A549 (cell line): Measurements from ENCODE around the gene ALKBH6.

Source experiments
- ESRRA ChIP-seq: fragments of 150-350 bp; IDR thresholded peaks from 2 replicates; pipeline ENCODE4 v1.6.1; 2014; ENCODE audit warnings: mild to moderate bottlenecking, low read length, borderline replicate concordance
- JUNB ChIP-seq: fragments of >200 bp; sonication (Bioruptor Twin); formaldehyde crosslinking; IDR thresholded peaks from 2 replicates; pipeline ENCODE4 v1.6.1; 2016
- TF ChIP-seq, protein P1 (sequence below): fragments of >200 bp; sonication (Bioruptor Twin); formaldehyde crosslinking; IDR thresholded peaks from 3 replicates; pipeline ENCODE4 v1.5.1; 2016

DNA sequence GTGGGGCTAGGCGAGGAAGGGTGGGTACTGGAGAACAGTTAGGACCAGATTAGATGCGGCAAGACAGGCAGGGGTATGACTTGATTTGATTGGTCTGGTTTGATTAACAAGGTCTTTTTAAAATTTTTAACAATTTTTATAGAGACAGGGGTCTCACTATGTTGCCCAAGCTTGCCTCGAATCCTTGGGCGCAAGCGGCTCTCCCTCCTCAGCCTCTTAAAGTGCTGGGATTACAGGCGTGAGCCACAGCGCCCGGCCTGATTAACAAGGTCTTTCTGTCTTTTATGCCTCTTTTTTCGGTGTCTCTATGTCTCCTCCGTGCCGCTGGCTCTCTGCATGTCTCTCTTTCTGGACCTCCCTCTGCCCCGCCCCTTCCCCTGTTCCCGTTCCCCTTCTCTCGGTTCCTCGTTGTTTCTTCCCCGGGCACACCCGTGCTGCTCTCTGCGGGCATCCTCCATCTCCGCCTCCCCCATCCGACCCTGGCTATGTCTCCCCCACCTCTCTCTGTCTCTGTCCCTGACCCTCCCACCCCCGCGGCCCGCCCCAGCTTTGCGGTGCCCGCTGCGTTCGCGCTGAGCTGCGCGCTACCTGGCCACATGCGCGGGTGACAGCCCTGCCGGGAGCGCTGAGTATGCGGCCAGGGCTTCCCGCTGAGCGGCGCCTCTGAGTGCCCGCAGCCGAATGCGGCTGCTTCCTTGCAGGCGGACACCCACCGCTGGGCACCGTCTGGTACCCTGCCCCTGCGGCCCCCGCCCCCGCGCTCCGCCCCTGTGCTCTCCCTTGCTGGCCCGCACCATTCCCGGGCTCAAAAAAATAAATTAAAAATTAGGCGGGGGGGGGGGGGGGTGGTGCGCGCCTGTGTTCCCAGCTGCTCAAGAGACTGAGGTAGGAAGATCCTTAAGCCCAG lies 27.1 kb downstream of the ALKBH6 start:
- TF ChIP-seq, protein P1, sequence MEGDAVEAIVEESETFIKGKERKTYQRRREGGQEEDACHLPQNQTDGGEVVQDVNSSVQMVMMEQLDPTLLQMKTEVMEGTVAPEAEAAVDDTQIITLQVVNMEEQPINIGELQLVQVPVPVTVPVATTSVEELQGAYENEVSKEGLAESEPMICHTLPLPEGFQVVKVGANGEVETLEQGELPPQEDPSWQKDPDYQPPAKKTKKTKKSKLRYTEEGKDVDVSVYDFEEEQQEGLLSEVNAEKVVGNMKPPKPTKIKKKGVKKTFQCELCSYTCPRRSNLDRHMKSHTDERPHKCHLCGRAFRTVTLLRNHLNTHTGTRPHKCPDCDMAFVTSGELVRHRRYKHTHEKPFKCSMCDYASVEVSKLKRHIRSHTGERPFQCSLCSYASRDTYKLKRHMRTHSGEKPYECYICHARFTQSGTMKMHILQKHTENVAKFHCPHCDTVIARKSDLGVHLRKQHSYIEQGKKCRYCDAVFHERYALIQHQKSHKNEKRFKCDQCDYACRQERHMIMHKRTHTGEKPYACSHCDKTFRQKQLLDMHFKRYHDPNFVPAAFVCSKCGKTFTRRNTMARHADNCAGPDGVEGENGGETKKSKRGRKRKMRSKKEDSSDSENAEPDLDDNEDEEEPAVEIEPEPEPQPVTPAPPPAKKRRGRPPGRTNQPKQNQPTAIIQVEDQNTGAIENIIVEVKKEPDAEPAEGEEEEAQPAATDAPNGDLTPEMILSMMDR, result peak; percentile 18; the same call in 1 of the 3 replicates
- TF ChIP-seq ESRRA (no peak), JUNB (no peak)
